ENCODE results near the gene BANF2. TPM values are rescaled to one million over a fixed set of nuclear protein-coding genes. Genes with fewer than 3 reads are reported as not detected.

BANF2 gene
- polyA plus RNA-seq, 1 donor from 2014 or later = not detected

DNA sequence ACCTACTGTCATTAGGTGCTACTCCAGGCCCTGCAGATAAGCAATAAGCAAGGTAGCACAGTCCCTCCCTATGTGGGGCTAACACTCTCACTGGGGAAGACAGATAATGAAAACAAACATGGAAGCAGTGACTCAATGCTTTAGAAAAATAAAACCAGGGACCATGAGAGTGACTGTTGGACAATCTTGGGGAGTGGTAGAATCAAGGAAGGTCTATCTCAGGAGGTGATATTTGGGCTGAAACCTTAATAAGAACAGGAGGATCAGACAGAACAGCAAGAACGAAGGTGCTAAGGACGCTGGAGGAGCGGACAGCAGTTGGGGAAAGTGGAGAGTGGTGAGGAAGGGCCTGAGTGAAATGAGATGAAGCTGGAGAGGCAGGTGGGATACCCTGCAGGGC is 58.2 kb downstream of the BANF2 start:
- Histone ChIP-seq H3K27ac (ENCODE audit: low read length) (no peak overlapping the region), H3F3A (ENCODE audit: insufficient read depth, low read length, poor library complexity, severe bottlenecking) (no peaks in the 10 kb centered on the region), H2AFZ (ENCODE audit: low read depth, low read length) (no peak overlapping the region), H3K4me2 (ENCODE audit: low read length) (no peak overlapping the region), H3K9me3 (ENCODE audit: low read length) (peaks cover 10% of the 10 kb centered on the region), H3K79me2 (replicated peaks; ENCODE audit: insufficient read depth, low read length) (no peaks in the 10 kb centered on the region), H4K20me1 (ENCODE audit: insufficient read depth) (no peaks in the 10 kb centered on the region), H3K27me3 (ENCODE audit: insufficient read depth, low read depth, low read length) (no peaks in the 10 kb centered on the region), H3K4me3 (ENCODE audit: low read length) (no peak overlapping the region), H3K9ac (ENCODE audit: low read length) (no peak overlapping the region), H3K9me2 (ENCODE audit: insufficient read depth, low read length) (no peaks in the 10 kb centered on the region), H3K36me3 (ENCODE audit: insufficient read depth, low read length) (no peaks in the 10 kb centered on the region)
- TF ChIP-seq MXI1 (conservative IDR thresholded peaks at IDR 0.05; ENCODE audit: poor library complexity, severe bottlenecking) = no peak
- TF ChIP-seq, protein P1, sequence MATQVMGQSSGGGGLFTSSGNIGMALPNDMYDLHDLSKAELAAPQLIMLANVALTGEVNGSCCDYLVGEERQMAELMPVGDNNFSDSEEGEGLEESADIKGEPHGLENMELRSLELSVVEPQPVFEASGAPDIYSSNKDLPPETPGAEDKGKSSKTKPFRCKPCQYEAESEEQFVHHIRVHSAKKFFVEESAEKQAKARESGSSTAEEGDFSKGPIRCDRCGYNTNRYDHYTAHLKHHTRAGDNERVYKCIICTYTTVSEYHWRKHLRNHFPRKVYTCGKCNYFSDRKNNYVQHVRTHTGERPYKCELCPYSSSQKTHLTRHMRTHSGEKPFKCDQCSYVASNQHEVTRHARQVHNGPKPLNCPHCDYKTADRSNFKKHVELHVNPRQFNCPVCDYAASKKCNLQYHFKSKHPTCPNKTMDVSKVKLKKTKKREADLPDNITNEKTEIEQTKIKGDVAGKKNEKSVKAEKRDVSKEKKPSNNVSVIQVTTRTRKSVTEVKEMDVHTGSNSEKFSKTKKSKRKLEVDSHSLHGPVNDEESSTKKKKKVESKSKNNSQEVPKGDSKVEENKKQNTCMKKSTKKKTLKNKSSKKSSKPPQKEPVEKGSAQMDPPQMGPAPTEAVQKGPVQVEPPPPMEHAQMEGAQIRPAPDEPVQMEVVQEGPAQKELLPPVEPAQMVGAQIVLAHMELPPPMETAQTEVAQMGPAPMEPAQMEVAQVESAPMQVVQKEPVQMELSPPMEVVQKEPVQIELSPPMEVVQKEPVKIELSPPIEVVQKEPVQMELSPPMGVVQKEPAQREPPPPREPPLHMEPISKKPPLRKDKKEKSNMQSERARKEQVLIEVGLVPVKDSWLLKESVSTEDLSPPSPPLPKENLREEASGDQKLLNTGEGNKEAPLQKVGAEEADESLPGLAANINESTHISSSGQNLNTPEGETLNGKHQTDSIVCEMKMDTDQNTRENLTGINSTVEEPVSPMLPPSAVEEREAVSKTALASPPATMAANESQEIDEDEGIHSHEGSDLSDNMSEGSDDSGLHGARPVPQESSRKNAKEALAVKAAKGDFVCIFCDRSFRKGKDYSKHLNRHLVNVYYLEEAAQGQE (IDR thresholded peaks at IDR 0.05; ENCODE audit: borderline replicate concordance) = no peak
- no peak for TF ChIP-seq SMC3 (conservative IDR thresholded peaks at IDR 0.05; ENCODE audit: poor library complexity)
- no peak for TF ChIP-seq RAD21 (conservative IDR thresholded peaks at IDR 0.05)
- TF ChIP-seq TAF1 (IDR thresholded peaks at IDR 0.05; ENCODE audit: low read depth) = no peak
- TF ChIP-seq, protein P2, sequence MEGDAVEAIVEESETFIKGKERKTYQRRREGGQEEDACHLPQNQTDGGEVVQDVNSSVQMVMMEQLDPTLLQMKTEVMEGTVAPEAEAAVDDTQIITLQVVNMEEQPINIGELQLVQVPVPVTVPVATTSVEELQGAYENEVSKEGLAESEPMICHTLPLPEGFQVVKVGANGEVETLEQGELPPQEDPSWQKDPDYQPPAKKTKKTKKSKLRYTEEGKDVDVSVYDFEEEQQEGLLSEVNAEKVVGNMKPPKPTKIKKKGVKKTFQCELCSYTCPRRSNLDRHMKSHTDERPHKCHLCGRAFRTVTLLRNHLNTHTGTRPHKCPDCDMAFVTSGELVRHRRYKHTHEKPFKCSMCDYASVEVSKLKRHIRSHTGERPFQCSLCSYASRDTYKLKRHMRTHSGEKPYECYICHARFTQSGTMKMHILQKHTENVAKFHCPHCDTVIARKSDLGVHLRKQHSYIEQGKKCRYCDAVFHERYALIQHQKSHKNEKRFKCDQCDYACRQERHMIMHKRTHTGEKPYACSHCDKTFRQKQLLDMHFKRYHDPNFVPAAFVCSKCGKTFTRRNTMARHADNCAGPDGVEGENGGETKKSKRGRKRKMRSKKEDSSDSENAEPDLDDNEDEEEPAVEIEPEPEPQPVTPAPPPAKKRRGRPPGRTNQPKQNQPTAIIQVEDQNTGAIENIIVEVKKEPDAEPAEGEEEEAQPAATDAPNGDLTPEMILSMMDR (IDR thresholded peaks at IDR 0.05; ENCODE audit: poor library complexity, severe bottlenecking) = no peak
- TF ChIP-seq EZH2 (IDR thresholded peaks at IDR 0.05; ENCODE audit: borderline replicate concordance, insufficient read depth, low read length, poor library complexity, severe bottlenecking) = no peak
- TF ChIP-seq EP300 (conservative IDR thresholded peaks at IDR 0.05; ENCODE audit: poor library complexity, severe bottlenecking) = no peak
- no peak for TF ChIP-seq POLR2AphosphoS5 (IDR thresholded peaks at IDR 0.05)

DNA sequence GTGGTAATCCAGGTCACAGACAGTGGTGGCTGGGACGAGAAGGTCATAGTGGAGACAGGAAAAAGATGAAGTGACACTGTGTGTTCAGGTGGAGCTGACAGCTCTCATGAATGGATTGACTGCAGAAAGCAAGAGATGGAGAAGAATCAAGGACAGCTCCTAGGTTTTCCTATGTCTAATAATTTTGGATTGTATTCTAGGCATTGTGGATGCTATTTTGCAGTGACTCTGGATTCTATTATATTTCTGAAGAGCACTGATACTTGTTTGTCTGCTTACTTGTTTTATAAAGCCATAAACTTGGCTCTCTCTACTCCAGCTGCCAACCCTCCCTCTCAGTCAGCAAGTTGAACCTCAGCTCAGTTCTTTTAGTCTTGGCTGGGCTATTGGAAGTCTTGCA is 58.7 kb downstream of the BANF2 start:
- Histone ChIP-seq H3F3A (ENCODE audit: insufficient read depth, low read length, poor library complexity, severe bottlenecking) (no peaks in the 10 kb centered on the region), H3K27ac (ENCODE audit: low read length) (no peak overlapping the region), H3K9me2 (ENCODE audit: insufficient read depth, low read length) (no peaks in the 10 kb centered on the region), H3K36me3 (ENCODE audit: insufficient read depth, low read length) (no peaks in the 10 kb centered on the region), H3K79me2 (replicated peaks; ENCODE audit: insufficient read depth, low read length) (no peaks in the 10 kb centered on the region), H3K27me3 (ENCODE audit: insufficient read depth, low read depth, low read length) (no peaks in the 10 kb centered on the region), H3K4me3 (ENCODE audit: low read length) (no peak overlapping the region), H2AFZ (ENCODE audit: low read depth, low read length) (no peak overlapping the region), H3K9ac (ENCODE audit: low read length) (no peak overlapping the region), H3K9me3 (ENCODE audit: low read length) (peaks cover 10% of the 10 kb centered on the region), H4K20me1 (ENCODE audit: insufficient read depth) (no peaks in the 10 kb centered on the region), H3K4me2 (ENCODE audit: low read length) (no peak overlapping the region)
- TF ChIP-seq POLR2AphosphoS5 (IDR thresholded peaks at IDR 0.05) = no peak
- TF ChIP-seq TAF1 (IDR thresholded peaks at IDR 0.05; ENCODE audit: low read depth) = no peak
- no peak for TF ChIP-seq MXI1 (conservative IDR thresholded peaks at IDR 0.05; ENCODE audit: poor library complexity, severe bottlenecking)
- no peak for TF ChIP-seq RAD21 (conservative IDR thresholded peaks at IDR 0.05)
- TF ChIP-seq, protein P2 (IDR thresholded peaks at IDR 0.05; ENCODE audit: poor library complexity, severe bottlenecking) = no peak

All from neural cell (in vitro differentiated cells).